Right lobe of liver (tissue), 6 donors: ENCODE measurements around the gene UGT1A3. TPM values are rescaled to one million over a fixed set of nuclear protein-coding genes. Genes with fewer than 3 reads are reported as not detected.

ENCODE experiments used
- ATAC-seq, 4 donors: fragments of 200-7000 bp; cut with Tn5 transposase; one replicate each; pipeline ENCODE4 v1.9.1; 2020; ENCODE audit warnings: mild to moderate bottlenecking in 4 of 4, moderate library complexity in 4 of 4
- DNase-seq, 3 donors: peaks; one replicate each; pipeline ENCODE4 v3.0.0-alpha.2; 2020
- H3K27ac ChIP-seq, 3 donors: fragments of 200-600 bp; one replicate each; pipeline ENCODE4 v1.8.0; 2022
- H3K27me3 ChIP-seq, 2 donors: fragments of 200-600 bp; one replicate each; pipeline ENCODE4 v1.8.0; 2022
- H3K36me3 ChIP-seq, 4 donors: fragments of 200-600 bp; sonication (generic) in 1 of 4; one replicate each; pipeline versions ENCODE4 v1.5.1 to v1.8.0; 2017 to 2022; ENCODE audit warnings: control low read depth in 1 of 4
- H3K4me1 ChIP-seq, 4 donors: fragments of 200-600 bp; sonication (generic) in 1 of 4; one replicate each; pipeline versions ENCODE4 v1.5.1 to v1.8.0; 2017 to 2022; ENCODE audit warnings: control low read depth in 1 of 4
- H3K4me3 ChIP-seq, 3 donors: fragments of 200-600 bp; one replicate each; pipeline ENCODE4 v1.8.0; 2022
- H3K9me3 ChIP-seq, 4 donors: fragments of 200-600 bp; sonication (generic) in 1 of 4; one replicate each; pipeline versions ENCODE4 v1.5.1 to v1.8.0; 2017 to 2022; ENCODE audit warnings: control low read depth in 1 of 4
- POLR2A ChIP-seq: fragments of 450-650 bp; IDR thresholded peaks from one replicate; pipeline ENCODE4 v1.6.1; 2017; ENCODE audit warnings: antibody characterized with exemption, mild to moderate bottlenecking
- WGBS: methylation state at CpG from one replicate; pipeline ENCODE4 v1.1.6; 2018; ENCODE audit warnings: low coverage, low lambda C conversion rate; ENCODE audit not compliant: insufficient coverage; ENCODE audit errors: missing lambda C conversion rate; 5-methylcytosine and 5-hydroxymethylcytosine counted together
- intact Hi-C, 2 donors: fragments of 100-400 bp; cut with DNase I; formaldehyde crosslinking; loops; one replicate each; pipeline versions ENCODE4 v1.11.2 to v1.14.1; 2022
- total RNA-seq, 6 experiments: library from RNA; depleted of rRNA in 2 of 6; stranded (reverse); fragments of >200 nt in 2 of 6; fragmentation: NEBNext Ultra II Directional in 3 of 6; extraction: Animal tissue kit (Norgen Biotek cat#: 25700) in 3 of 6; gene quantifications; one replicate each; pipeline versions ENCODE4 v1.1.0 to v1.2.4, GENCODE V29; 2016 to 2023
- TF ChIP-seq, protein P1 (sequence below), 4 donors: fragments of 200-600 bp in 3 of 4; fragments of 450-650 bp in 1 of 4; IDR thresholded peaks; one replicate each; pipeline versions ENCODE4 v1.5.1 to v1.8.0; 2016 to 2022; ENCODE audit warnings: antibody characterized with exemption in 4 of 4, mild to moderate bottlenecking in 2 of 4
- donor health status: DM: no; HTN: yes; CAD: no.
- donor health status: DM: no; HTN: no; CAD: no.
- donor health status: DM: no; HTN: no; CAD: no.
- donor health status: DM: no; HTN: yes; CAD: no.
- donor health status: DM: no; HTN: yes; CAD: no.

Gene UGT1A3
- total RNA-seq, 6 experiments from 2014 or later, result 12.9 to 125 (median 22.0) TPM

DNA sequence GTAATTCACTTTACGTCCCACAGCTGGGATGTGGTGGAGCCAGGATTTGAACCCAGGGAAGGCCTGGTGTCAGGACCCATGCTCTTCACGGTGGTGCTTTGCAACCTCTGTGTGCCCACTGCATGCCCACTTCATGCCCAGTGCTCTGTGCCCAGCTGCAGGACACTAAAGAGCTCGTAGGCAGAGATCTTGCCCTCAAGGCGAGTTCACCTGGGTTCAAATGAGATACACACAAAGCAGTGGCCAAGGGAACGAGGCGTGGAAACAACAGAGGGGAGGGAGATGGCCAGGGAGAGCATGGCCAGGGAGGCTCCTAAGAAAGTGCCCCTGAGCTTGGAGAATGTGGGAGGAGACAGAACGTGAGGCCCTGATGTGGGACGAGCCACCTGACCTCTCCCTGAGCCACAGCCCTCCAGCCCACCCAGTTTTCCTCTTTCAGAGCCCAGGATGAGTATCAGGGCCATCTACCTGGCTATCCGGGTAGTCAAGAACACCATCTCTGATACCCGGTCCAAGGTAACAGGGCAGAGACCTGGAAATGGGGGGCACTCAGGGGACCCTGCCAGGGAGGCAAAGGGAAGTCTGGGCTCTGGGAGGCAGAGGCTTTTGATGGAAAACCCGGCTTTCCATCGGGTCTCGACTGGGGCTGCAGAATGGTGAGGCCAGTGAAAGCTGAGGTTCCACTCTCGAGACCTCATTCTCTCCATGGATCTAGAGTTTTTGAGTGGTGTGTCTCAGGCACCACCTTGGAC lies 69.7 kb downstream of the UGT1A3 start:
- Histone ChIP-seq H3K27me3 (no peaks in the 10 kb centered on the region), H3K27ac (no peak overlapping the region), H3K9me3 (no peaks in the 10 kb centered on the region), H3K4me3 (no peak overlapping the region), H3K36me3 (no peaks in the 10 kb centered on the region), H3K4me1 (no peaks in the 10 kb centered on the region)
- intact Hi-C loops, result no loop called here
- ATAC-seq, result no peak
- no peak for DNase-seq
- no peak for TF ChIP-seq POLR2A
- TF ChIP-seq, protein P1, sequence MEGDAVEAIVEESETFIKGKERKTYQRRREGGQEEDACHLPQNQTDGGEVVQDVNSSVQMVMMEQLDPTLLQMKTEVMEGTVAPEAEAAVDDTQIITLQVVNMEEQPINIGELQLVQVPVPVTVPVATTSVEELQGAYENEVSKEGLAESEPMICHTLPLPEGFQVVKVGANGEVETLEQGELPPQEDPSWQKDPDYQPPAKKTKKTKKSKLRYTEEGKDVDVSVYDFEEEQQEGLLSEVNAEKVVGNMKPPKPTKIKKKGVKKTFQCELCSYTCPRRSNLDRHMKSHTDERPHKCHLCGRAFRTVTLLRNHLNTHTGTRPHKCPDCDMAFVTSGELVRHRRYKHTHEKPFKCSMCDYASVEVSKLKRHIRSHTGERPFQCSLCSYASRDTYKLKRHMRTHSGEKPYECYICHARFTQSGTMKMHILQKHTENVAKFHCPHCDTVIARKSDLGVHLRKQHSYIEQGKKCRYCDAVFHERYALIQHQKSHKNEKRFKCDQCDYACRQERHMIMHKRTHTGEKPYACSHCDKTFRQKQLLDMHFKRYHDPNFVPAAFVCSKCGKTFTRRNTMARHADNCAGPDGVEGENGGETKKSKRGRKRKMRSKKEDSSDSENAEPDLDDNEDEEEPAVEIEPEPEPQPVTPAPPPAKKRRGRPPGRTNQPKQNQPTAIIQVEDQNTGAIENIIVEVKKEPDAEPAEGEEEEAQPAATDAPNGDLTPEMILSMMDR (IDR thresholded peaks at IDR 0.05), result no peak
- 75% methylated on average over 5 of the region's 14 CpGs for WGBS

DNA sequence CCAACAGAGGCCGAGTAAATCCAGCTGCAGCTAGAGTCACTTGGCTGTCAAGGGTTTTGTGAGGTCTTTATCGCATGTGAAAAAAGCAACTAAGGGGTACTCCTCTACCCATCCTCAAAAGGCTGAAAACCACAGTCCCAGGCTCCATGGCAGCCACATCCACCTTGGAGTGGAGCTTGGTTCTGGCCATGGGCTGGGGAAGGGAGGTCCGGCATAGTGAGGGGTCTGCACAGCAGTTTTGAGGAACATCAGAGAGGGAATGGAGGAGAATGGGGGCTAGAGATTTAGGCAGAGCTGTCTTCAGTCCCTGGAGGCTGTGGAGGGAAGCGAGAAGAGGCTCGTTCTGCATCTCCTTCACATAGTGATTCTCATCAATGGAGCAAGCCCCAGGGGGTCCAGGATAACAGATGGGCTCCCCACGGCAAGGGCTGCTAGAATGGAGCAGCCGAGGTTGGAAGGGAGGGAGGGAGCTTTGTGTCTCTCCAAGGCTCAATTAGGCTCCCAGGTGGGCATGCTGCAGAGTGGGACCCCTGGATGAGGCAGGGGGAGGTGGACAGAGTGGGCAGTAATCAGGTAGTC lies 70.3 kb downstream of the UGT1A3 start:
- H3K4me3 ChIP-seq, result no peak overlapping the region
- no peaks in the 10 kb centered on the region for H3K36me3 ChIP-seq
- DNase-seq (no peak), ATAC-seq (no peak)
- WGBS, result 57% methylated on average over 6 of the region's 7 CpGs
- no peaks in the 10 kb centered on the region for H3K27me3 ChIP-seq
- no peak for TF ChIP-seq POLR2A
- TF ChIP-seq, protein P1 (IDR thresholded peaks at IDR 0.05), result no peak
- no peak overlapping the region for H3K27ac ChIP-seq
- intact Hi-C loops, result no loop called here
- H3K4me1 ChIP-seq, result no peaks in the 10 kb centered on the region
- H3K9me3 ChIP-seq, result no peaks in the 10 kb centered on the region

- DNase-seq, result no peak
Observed at GRCh38 chr2:233799716-233800115, 70.9 kb downstream of the UGT1A3 start.

GRCh38 chr2:233800208-233800607 lies 71.4 kb downstream of the UGT1A3 start:
- intact Hi-C loops, result no loop called here
- TF ChIP-seq POLR2A, result no peak
- no peaks in the 10 kb centered on the region for H3K36me3 ChIP-seq
- no peaks in the 10 kb centered on the region for H3K4me1 ChIP-seq
- H3K4me3 ChIP-seq, result no peak overlapping the region
- no peak for DNase-seq
- 75% methylated on average over 1 of the region's 7 CpGs for WGBS
- H3K27me3 ChIP-seq, result no peaks in the 10 kb centered on the region
- H3K9me3 ChIP-seq, result no peaks in the 10 kb centered on the region
- no peak for ATAC-seq
- H3K27ac ChIP-seq, result no peak overlapping the region

More at GRCh38 chr2:233799716-233800115, 70.9 kb downstream of the UGT1A3 start:
- Histone ChIP-seq H3K27ac (no peak overlapping the region), H3K9me3 (no peaks in the 10 kb centered on the region), H3K4me1 (no peaks in the 10 kb centered on the region), H3K4me3 (no peak overlapping the region), H3K36me3 (no peaks in the 10 kb centered on the region), H3K27me3 (no peaks in the 10 kb centered on the region)
- no peak for ATAC-seq
- intact Hi-C loops, result no loop called here
- no peak for TF ChIP-seq POLR2A
- TF ChIP-seq, protein P1 (IDR thresholded peaks at IDR 0.05), result no peak
- WGBS, result no CpG with 5 or more reads among the region's 5 CpGs

- Histone ChIP-seq H3K4me3 (no peak overlapping the region), H3K4me1 (no peaks in the 10 kb centered on the region), H3K27ac (no peak overlapping the region), H3K9me3 (no peaks in the 10 kb centered on the region), H3K36me3 (no peaks in the 10 kb centered on the region), H3K27me3 (no peaks in the 10 kb centered on the region)
- WGBS, result 74% methylated on average over 7 of the region's 9 CpGs
- no peak for DNase-seq
- no peak for TF ChIP-seq POLR2A
- TF ChIP-seq, protein P1 (IDR thresholded peaks at IDR 0.05), result no peak
- intact Hi-C loops, result no loop called here
- no peak for ATAC-seq
Observed at GRCh38 chr2:233801357-233802131, 72.7 kb downstream of the UGT1A3 start.
